H9 (cell line): ENCODE results near the gene BIRC7. TPM values are rescaled to one million over a fixed set of nuclear protein-coding genes. Genes with fewer than 3 reads are reported as not detected.

Experiments used
- DNase-seq: peaks from one replicate; pipeline ENCODE4 v3.0.0-alpha.2; 2017
- H2AFZ ChIP-seq: one replicate; pipeline ENCODE4 v1.6.1; 2013; ENCODE audit warnings: mild to moderate bottlenecking, low read length, control low read depth, moderate library complexity
- H2AK5ac ChIP-seq: 2 replicates; pipeline ENCODE4 v1.6.1; 2013; ENCODE audit warnings: low read length, control low read depth, mixed read lengths; ENCODE audit not compliant: insufficient read length
- H2BK120ac ChIP-seq: one replicate; pipeline ENCODE4 v1.6.1; 2013; ENCODE audit warnings: low read depth, mild to moderate bottlenecking, low read length, control low read depth, inconsistent platforms; ENCODE audit not compliant: poor library complexity, severe bottlenecking
- H2BK12ac ChIP-seq: 2 replicates; pipeline ENCODE4 v1.6.1; 2013; ENCODE audit warnings: low read length, control low read depth, mixed read lengths, low read depth; ENCODE audit not compliant: insufficient read length
- H2BK15ac ChIP-seq: 2 replicates; pipeline ENCODE4 v1.6.1; 2013; ENCODE audit warnings: low read depth, low read length, control low read depth
- H2BK20ac ChIP-seq: one replicate; pipeline ENCODE4 v1.6.1; 2013; ENCODE audit warnings: low read depth, mild to moderate bottlenecking, low read length, control low read depth, inconsistent platforms; ENCODE audit not compliant: poor library complexity, severe bottlenecking
- H2BK5ac ChIP-seq: 2 replicates; pipeline ENCODE4 v1.6.1; 2013; ENCODE audit warnings: low read length, control low read depth, mixed read lengths; ENCODE audit not compliant: insufficient read length
- H3K14ac ChIP-seq: 2 replicates; pipeline ENCODE4 v1.6.1; 2013; ENCODE audit warnings: low read length, control low read depth; ENCODE audit not compliant: insufficient read depth
- H3K18ac ChIP-seq: 2 replicates; pipeline ENCODE4 v1.6.1; 2013; ENCODE audit warnings: low read depth, mild to moderate bottlenecking, mixed read lengths, low read length, control low read depth; ENCODE audit not compliant: insufficient read length
- H3K23ac ChIP-seq: 2 replicates; pipeline ENCODE4 v1.6.1; 2013; ENCODE audit warnings: low read length, control low read depth, mixed read lengths, low read depth; ENCODE audit not compliant: insufficient read length
- H3K23me2 ChIP-seq: 2 replicates; pipeline ENCODE4 v1.6.1; 2013; ENCODE audit warnings: low read depth, mild to moderate bottlenecking, mixed read lengths, low read length, control low read depth; ENCODE audit not compliant: insufficient read length, poor library complexity, severe bottlenecking
- H3K27ac ChIP-seq: 2 replicates; pipeline ENCODE4 v1.5.1; 2013; ENCODE audit warnings: low read length, control low read depth, mixed read lengths, low read depth; ENCODE audit not compliant: insufficient read length
- H3K27me3 ChIP-seq: 2 replicates; pipeline ENCODE4 v1.6.1; 2013; ENCODE audit warnings: low read length, control low read depth, inconsistent platforms; ENCODE audit not compliant: insufficient read depth
- H3K4ac ChIP-seq: 2 replicates; pipeline ENCODE4 v1.6.1; 2013; ENCODE audit warnings: low read depth, mild to moderate bottlenecking, control low read depth, inconsistent platforms, low read length, moderate library complexity
- H3K4me1 ChIP-seq: 2 replicates; pipeline ENCODE4 v1.6.1; 2013; ENCODE audit warnings: low read length, control low read depth, inconsistent platforms; ENCODE audit not compliant: insufficient read depth
- H3K4me2 ChIP-seq: 2 replicates; pipeline ENCODE4 v1.6.1; 2013; ENCODE audit warnings: low read length, control low read depth, mixed read lengths; ENCODE audit not compliant: insufficient read length, insufficient read depth
- H3K56ac ChIP-seq: 2 replicates; pipeline ENCODE4 v1.6.1; 2013; ENCODE audit warnings: low read depth, mild to moderate bottlenecking, mixed read lengths, low read length, control low read depth; ENCODE audit not compliant: insufficient read length
- H3K79me1 ChIP-seq: 2 replicates; pipeline ENCODE4 v1.6.1; 2013; ENCODE audit warnings: low read depth, mild to moderate bottlenecking, moderate library complexity, low read length, control low read depth, inconsistent platforms; ENCODE audit not compliant: insufficient read depth, poor library complexity, severe bottlenecking
- H3K79me2 ChIP-seq: 2 replicates; pipeline ENCODE4 v1.6.1; 2013; ENCODE audit warnings: low read length, control low read depth, inconsistent platforms; ENCODE audit not compliant: insufficient read depth
- H3K9ac ChIP-seq: 2 replicates; pipeline ENCODE4 v1.6.1; 2013; ENCODE audit warnings: low read length, control low read depth, mixed read lengths; ENCODE audit not compliant: insufficient read length; ENCODE audit errors: extremely low read depth
- H3K9me3 ChIP-seq: one replicate; pipeline ENCODE4 v1.6.1; 2013; ENCODE audit warnings: low read depth, low read length, inconsistent platforms; ENCODE audit not compliant: control insufficient read depth
- H3T11ph ChIP-seq: one replicate; pipeline ENCODE4 v1.6.1; 2013; ENCODE audit warnings: mild to moderate bottlenecking, low read length, control low read depth, inconsistent platforms
- H4K20me1 ChIP-seq: one replicate; pipeline ENCODE4 v1.6.1; 2013; ENCODE audit not compliant: control insufficient read depth, insufficient read length, insufficient read depth
- H4K5ac ChIP-seq: 2 replicates; pipeline ENCODE4 v1.6.1; 2013; ENCODE audit warnings: low read depth, mild to moderate bottlenecking, mixed read lengths, low read length, control low read depth; ENCODE audit not compliant: insufficient read length
- H4K8ac ChIP-seq: replicated peaks from 2 replicates; pipeline ENCODE4 v1.6.1; 2013; ENCODE audit warnings: low read length, control low read depth, mixed read lengths, low read depth; ENCODE audit not compliant: insufficient read length
- H4K91ac ChIP-seq: 2 replicates; pipeline ENCODE4 v1.6.1; 2013; ENCODE audit warnings: low read depth, mild to moderate bottlenecking, moderate library complexity, mixed read lengths, low read length, control low read depth; ENCODE audit not compliant: insufficient read length
- H3K27ac Mint-ChIP-seq, 3 experiments: 2 replicates in 2 of 3; 3 replicates in 1 of 3; pipeline ENCODE4 v1.8.0; 2020 to 2021; ENCODE audit warnings: mixed read lengths in 3 of 3, mild to moderate bottlenecking in 1 of 3, moderate library complexity in 1 of 3
- H3K27me3 Mint-ChIP-seq: 2 replicates; pipeline ENCODE4 v1.8.0; 2021; ENCODE audit warnings: low read depth, mild to moderate bottlenecking, moderate library complexity, mixed read lengths
- H3K36me3 Mint-ChIP-seq, 3 experiments: 2 replicates in 2 of 3; 3 replicates in 1 of 3; pipeline ENCODE4 v1.8.0; 2020 to 2021; ENCODE audit warnings: low read depth in 3 of 3, mixed read lengths in 3 of 3; ENCODE audit not compliant: insufficient read depth in 1 of 3
- H3K4me1 Mint-ChIP-seq, 2 experiments: 2 replicates each; pipeline ENCODE4 v1.8.0; 2020; ENCODE audit warnings: mixed read lengths in 2 of 2
- H3K4me3 Mint-ChIP-seq, 2 experiments: 2 replicates in 1 of 2; 3 replicates in 1 of 2; pipeline ENCODE4 v1.8.0; 2020 to 2021; ENCODE audit warnings: mild to moderate bottlenecking in 2 of 2, mixed read lengths in 2 of 2, moderate library complexity in 1 of 2
- H3K9me3 Mint-ChIP-seq, 2 experiments: 2 replicates in 1 of 2; 3 replicates in 1 of 2; pipeline ENCODE4 v1.8.0; 2020; ENCODE audit warnings: mild to moderate bottlenecking in 2 of 2, mixed read lengths in 2 of 2, moderate library complexity in 1 of 2
- CTCF ChIP-seq: fragments of 200-600 bp; sonication (generic); conservative IDR thresholded peaks from 3 replicates; pipeline ENCODE4 v1.8.0; 2021; ENCODE audit warnings: antibody characterized with exemption, mild to moderate bottlenecking
- WGBS: extraction: QIAGEN DNeasy Blood & Tissue Kit; methylation state at CpG from one replicate; pipeline ENCODE4 v1.1.7; 2013; ENCODE audit warnings: missing lambda C conversion rate, low lambda C conversion rate, mixed read lengths; ENCODE audit not compliant: insufficient read length; ENCODE audit errors: extremely low coverage; 5-methylcytosine and 5-hydroxymethylcytosine counted together
- total RNA-seq: library from RNA; stranded (reverse); gene quantifications from 2 replicates; pipeline ENCODE4 v1.2.1, GENCODE V29; 2021

The BIRC7 gene
- total RNA-seq, 1 experiment from 2014 or later = not detected

GRCh38 chr20:63286781-63287696 is 51.3 kb downstream of the BIRC7 start:
- Histone ChIP-seq H4K8ac (no peak overlapping the region), H3K4me1 (no peaks in the 10 kb centered on the region), H3T11ph (no peak overlapping the region), H3K27ac (no peak overlapping the region), H2BK15ac (no peak overlapping the region), H2BK12ac (no peak overlapping the region), H2BK20ac (no peak overlapping the region), H3K79me1 (no peaks in the 10 kb centered on the region), H3K27me3 (no peaks in the 10 kb centered on the region), H2BK120ac (no peak overlapping the region), H4K5ac (no peak overlapping the region), H3K23me2 (peaks cover 3% of the 10 kb centered on the region), H3K4ac (no peak overlapping the region), H2AK5ac (no peak overlapping the region), H3K56ac (no peak overlapping the region), H2BK5ac (no peak overlapping the region), H3K9ac (no peak overlapping the region), H3K4me2 (no peak overlapping the region), H2AFZ (no peak overlapping the region), H3K18ac (no peak overlapping the region), H4K91ac (no peak overlapping the region), H4K20me1 (no peaks in the 10 kb centered on the region), H3K79me2 (no peaks in the 10 kb centered on the region), H3K23ac (no peak overlapping the region), H3K14ac (no peak overlapping the region), H3K9me3 (no peaks in the 10 kb centered on the region)
- peaks cover 6 to 56% (median 41%) of the 10 kb centered on the region in 3 experiments; a peak in 6 of 7 replicates for H3K36me3 Mint-ChIP-seq
- peaks cover 7% of the 10 kb centered on the region in 2 experiments; a peak in 3 of 4 replicates for H3K4me1 Mint-ChIP-seq
- WGBS = no CpG with 5 or more reads among the region's 23 CpGs
- no peak overlapping the region; a peak in 1 of 7 replicates for H3K27ac Mint-ChIP-seq
- no peak overlapping the region for H3K4me3 Mint-ChIP-seq
- H3K9me3 Mint-ChIP-seq = no peaks in the 10 kb centered on the region
- peaks cover 1% of the 10 kb centered on the region; the same call in 1 of the 2 replicates for H3K27me3 Mint-ChIP-seq
- TF ChIP-seq CTCF = no peak
- no peak for DNase-seq
